ENCODE results near the gene TMEM242. TPM values are rescaled to one million over a fixed set of nuclear protein-coding genes. Genes with fewer than 3 reads are reported as not detected.

TMEM242 gene
- total and polyA plus RNA-seq, 2 of the 13 experiments (the other 11 are each of a cell fraction or from before 2014, with no cell fraction given), result 5.6 to 11.1 TPM

GRCh38 chr6:157292202-157292601 is 31.1 kb downstream of the TMEM242 start:
- Histone ChIP-seq H3K36me3 (replicated peaks in 1 of 2; ENCODE audit: control insufficient read depth in 1 of 2, insufficient read depth in 2 of 2, low read length in 2 of 2) (peaks cover 13 to 31% of the 10 kb centered on the region in 2 experiments), H3K9me3 (ENCODE audit: low read length) (no peaks in the 10 kb centered on the region), H3K79me2 (ENCODE audit: insufficient read depth, low read length) (no peaks in the 10 kb centered on the region), H3K4me1 (ENCODE audit: insufficient read depth, low read length) (no peaks in the 10 kb centered on the region), H2AFZ (ENCODE audit: low read length) (no peak overlapping the region), H4K20me1 (ENCODE audit: insufficient read depth, low read length) (no peaks in the 10 kb centered on the region), H3K9ac (ENCODE audit: insufficient read depth, low read depth, low read length) (no peak overlapping the region), H3K4me2 (ENCODE audit: low read depth, low read length) (no peak overlapping the region), H3K27me3 (ENCODE audit: control insufficient read depth in 1 of 2, insufficient read depth in 2 of 2, low read length in 2 of 2) (no peaks in the 10 kb centered on the region), H3K4me3 (replicated peaks in 1 of 3; ENCODE audit: insufficient read depth in 1 of 3, low read depth in 2 of 3, low read length in 3 of 3) (no peak overlapping the region), H3K27ac (ENCODE audit: extremely low read length, insufficient read depth, low read length) (no peak overlapping the region)
- DNase-seq (ENCODE audit: low spot score), result no peak
- no peak for FAIRE-seq
- WGBS (ENCODE audit: low lambda C conversion rate), result 94% methylated on average over 1 of the region's 1 CpG
- ChIA-PET POLR2A (no interaction called here), CTCF (ENCODE audit: low intra/inter-chr PET ratio, low total read pairs) (no interaction called here)
- TF ChIP-seq MYNN (CRISPR knock-in tag; IDR thresholded peaks at IDR 0.05; ENCODE audit: low read depth) (no peak), THYN1 (CRISPR knock-in tag; IDR thresholded peaks at IDR 0.05; ENCODE audit: borderline replicate concordance, low read depth) (no peak), ZNF24 (IDR thresholded peaks at IDR 0.05) (no peak)
- TF ChIP-seq, protein P1, sequence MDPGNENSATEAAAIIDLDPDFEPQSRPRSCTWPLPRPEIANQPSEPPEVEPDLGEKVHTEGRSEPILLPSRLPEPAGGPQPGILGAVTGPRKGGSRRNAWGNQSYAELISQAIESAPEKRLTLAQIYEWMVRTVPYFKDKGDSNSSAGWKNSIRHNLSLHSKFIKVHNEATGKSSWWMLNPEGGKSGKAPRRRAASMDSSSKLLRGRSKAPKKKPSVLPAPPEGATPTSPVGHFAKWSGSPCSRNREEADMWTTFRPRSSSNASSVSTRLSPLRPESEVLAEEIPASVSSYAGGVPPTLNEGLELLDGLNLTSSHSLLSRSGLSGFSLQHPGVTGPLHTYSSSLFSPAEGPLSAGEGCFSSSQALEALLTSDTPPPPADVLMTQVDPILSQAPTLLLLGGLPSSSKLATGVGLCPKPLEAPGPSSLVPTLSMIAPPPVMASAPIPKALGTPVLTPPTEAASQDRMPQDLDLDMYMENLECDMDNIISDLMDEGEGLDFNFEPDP (CRISPR knock-in tag; conservative IDR thresholded peaks at IDR 0.05), result no peak
- in situ Hi-C loops (cut with HindIII; ENCODE audit: extremely low pct_ligation_motif_present, low pct_unique_long_range_greater_than_20kb), result no loop called here
- no TSS peak for BruUV-seq (replicated peaks)
- ATAC-seq, result no peak
- intact Hi-C loops (cut with micrococcal nuclease; ENCODE audit: unreplicated experiment), result no loop called here

DNA sequence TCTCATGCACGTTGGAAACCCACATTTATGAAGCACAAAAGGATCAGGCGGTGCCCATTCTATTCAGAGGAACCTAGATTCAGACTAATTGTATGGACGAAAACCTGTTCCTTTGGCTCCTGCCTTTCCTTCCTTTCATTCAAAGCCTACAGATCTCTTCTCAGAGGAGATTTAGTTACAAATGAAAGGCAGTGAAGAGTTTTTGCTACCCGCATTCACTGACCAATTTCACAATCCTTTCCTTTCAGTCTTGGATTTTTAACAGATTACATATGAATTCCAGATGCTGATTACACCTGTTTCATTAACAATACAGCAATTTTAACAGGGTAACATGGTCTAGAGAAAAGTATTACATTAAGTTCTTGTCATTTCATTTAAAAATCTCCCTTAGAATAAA is 32.0 kb downstream of the TMEM242 start:
- no peak overlapping the region for H3K9ac ChIP-seq (ENCODE audit: insufficient read depth, low read depth, low read length)
- no peak overlapping the region for H3K27ac ChIP-seq (ENCODE audit: extremely low read length, insufficient read depth, low read length)
- peaks cover 13 to 31% of the 10 kb centered on the region in 2 experiments for H3K36me3 ChIP-seq (replicated peaks in 1 of 2; ENCODE audit: control insufficient read depth in 1 of 2, insufficient read depth in 2 of 2, low read length in 2 of 2)
- no peak overlapping the region for H3K4me3 ChIP-seq (replicated peaks in 1 of 3; ENCODE audit: insufficient read depth in 1 of 3, low read depth in 2 of 3, low read length in 3 of 3)
- BruUV-seq (replicated peaks), result no TSS peak
- no peak overlapping the region for H3K4me2 ChIP-seq (ENCODE audit: low read depth, low read length)
- CTCF ChIA-PET (ENCODE audit: low intra/inter-chr PET ratio, low total read pairs), result no interaction called here
- POLR2A ChIA-PET, result no interaction called here
- no peaks in the 10 kb centered on the region for H3K27me3 ChIP-seq (ENCODE audit: control insufficient read depth in 1 of 2, insufficient read depth in 2 of 2, low read length in 2 of 2)
- intact Hi-C loops (cut with micrococcal nuclease; ENCODE audit: unreplicated experiment), result no loop called here
- FAIRE-seq, result no peak
- ATAC-seq, result no peak
- H3K79me2 ChIP-seq (ENCODE audit: insufficient read depth, low read length), result no peaks in the 10 kb centered on the region
- no peaks in the 10 kb centered on the region for H4K20me1 ChIP-seq (ENCODE audit: insufficient read depth, low read length)
- H3K4me1 ChIP-seq (ENCODE audit: insufficient read depth, low read length), result no peaks in the 10 kb centered on the region
- no peak overlapping the region for H2AFZ ChIP-seq (ENCODE audit: low read length)
- in situ Hi-C loops (cut with HindIII; ENCODE audit: extremely low pct_ligation_motif_present, low pct_unique_long_range_greater_than_20kb), result no loop called here
- H3K9me3 ChIP-seq (ENCODE audit: low read length), result no peaks in the 10 kb centered on the region
- WGBS (ENCODE audit: low lambda C conversion rate), result 95% methylated on average over 4 of the region's 4 CpGs
- DNase-seq (ENCODE audit: low spot score), result no peak
- TF ChIP-seq, protein P2, sequence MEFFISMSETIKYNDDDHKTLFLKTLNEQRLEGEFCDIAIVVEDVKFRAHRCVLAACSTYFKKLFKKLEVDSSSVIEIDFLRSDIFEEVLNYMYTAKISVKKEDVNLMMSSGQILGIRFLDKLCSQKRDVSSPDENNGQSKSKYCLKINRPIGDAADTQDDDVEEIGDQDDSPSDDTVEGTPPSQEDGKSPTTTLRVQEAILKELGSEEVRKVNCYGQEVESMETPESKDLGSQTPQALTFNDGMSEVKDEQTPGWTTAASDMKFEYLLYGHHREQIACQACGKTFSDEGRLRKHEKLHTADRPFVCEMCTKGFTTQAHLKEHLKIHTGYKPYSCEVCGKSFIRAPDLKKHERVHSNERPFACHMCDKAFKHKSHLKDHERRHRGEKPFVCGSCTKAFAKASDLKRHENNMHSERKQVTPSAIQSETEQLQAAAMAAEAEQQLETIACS (CRISPR knock-in tag; IDR thresholded peaks at IDR 0.05), result no peak
- TF ChIP-seq ARNT2 (CRISPR knock-in tag; IDR thresholded peaks at IDR 0.05; ENCODE audit: low read depth), result no peak
- no peak for TF ChIP-seq PTBP1 (IDR thresholded peaks at IDR 0.05; ENCODE audit: low read depth, low read length, poor library complexity, severe bottlenecking)
- TF ChIP-seq KLF11 (CRISPR knock-in tag; IDR thresholded peaks at IDR 0.05), result no peak
- TF ChIP-seq RBM39 (IDR thresholded peaks at IDR 0.05; ENCODE audit: low read depth, low read length, poor library complexity, severe bottlenecking), result no peak
- no peak for TF ChIP-seq RARA (CRISPR knock-in tag; IDR thresholded peaks at IDR 0.05)
- no peak for TF ChIP-seq ZNF350 (CRISPR knock-in tag; IDR thresholded peaks at IDR 0.05; ENCODE audit: borderline replicate concordance, low read depth)
- TF ChIP-seq ZNF530 (CRISPR knock-in tag; IDR thresholded peaks at IDR 0.05; ENCODE audit: low read depth), result no peak
- no peak for TF ChIP-seq RBFOX2 (IDR thresholded peaks at IDR 0.05; ENCODE audit: low read depth, low read length)
- TF ChIP-seq ZNF558 (CRISPR knock-in tag; IDR thresholded peaks at IDR 0.05; ENCODE audit: borderline replicate concordance), result no peak
- no peak for TF ChIP-seq GFI1 (CRISPR knock-in tag; IDR thresholded peaks at IDR 0.05; ENCODE audit: borderline replicate concordance)
- TF ChIP-seq GATAD1 (CRISPR knock-in tag; IDR thresholded peaks at IDR 0.05), result no peak
- no peak for TF ChIP-seq TBP (CRISPR knock-in tag; IDR thresholded peaks at IDR 0.05)
- TF ChIP-seq SALL2 (CRISPR knock-in tag; IDR thresholded peaks at IDR 0.05), result no peak
